ENCODE measurements around the gene ABLIM2.

DNA sequence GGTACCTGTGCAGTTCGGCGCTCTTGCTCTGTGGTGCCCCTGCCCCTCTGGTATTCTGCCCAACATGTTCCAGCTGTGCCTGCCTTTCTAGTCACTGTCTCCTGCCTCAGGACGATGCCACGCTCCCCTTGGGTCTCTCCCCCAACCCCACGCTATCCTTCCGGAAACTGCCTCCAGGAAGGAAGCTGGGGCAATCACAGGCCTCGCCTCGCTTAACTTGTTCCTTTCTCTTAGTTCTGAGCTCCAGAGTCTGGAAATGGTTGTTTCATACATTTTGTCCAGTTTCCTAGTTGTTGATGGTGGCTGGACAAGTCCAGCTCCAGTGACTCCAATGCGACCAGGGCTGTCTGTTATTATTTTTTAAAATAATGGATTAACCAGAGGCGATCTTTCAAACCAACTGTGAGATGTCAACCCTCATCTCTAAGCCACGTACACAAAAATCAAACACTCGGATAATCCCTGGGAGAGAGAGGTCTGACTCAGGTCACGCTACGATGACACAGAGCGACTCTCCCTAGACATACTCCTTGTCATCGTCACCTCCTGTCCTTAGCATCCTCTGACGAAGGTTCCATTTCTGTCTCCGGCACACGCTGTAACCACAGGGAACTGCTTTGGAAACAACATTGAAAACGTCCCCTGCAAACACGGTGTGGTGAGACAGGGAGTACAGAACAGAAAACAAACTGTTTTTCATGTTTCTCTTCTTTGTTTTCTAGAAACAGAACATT is 62.5 kb downstream of the ABLIM2 start:
- TF ChIP-seq HDAC2 (IDR thresholded peaks at IDR 0.05; ENCODE audit: borderline replicate concordance in 1 of 2, low read depth in 2 of 2, low read length in 2 of 2) (no peak), EGR1 (IDR thresholded peaks at IDR 0.05; ENCODE audit: borderline replicate concordance, low read depth, low read length) (no peak), POLR2A (IDR thresholded peaks at IDR 0.05; ENCODE audit: control extremely low read depth in 1 of 2, low read depth in 2 of 2, low read length in 2 of 2) (no peak), ASH2L (IDR thresholded peaks at IDR 0.05; ENCODE audit: low read length) (no peak)
- TF ChIP-seq, protein P1, sequence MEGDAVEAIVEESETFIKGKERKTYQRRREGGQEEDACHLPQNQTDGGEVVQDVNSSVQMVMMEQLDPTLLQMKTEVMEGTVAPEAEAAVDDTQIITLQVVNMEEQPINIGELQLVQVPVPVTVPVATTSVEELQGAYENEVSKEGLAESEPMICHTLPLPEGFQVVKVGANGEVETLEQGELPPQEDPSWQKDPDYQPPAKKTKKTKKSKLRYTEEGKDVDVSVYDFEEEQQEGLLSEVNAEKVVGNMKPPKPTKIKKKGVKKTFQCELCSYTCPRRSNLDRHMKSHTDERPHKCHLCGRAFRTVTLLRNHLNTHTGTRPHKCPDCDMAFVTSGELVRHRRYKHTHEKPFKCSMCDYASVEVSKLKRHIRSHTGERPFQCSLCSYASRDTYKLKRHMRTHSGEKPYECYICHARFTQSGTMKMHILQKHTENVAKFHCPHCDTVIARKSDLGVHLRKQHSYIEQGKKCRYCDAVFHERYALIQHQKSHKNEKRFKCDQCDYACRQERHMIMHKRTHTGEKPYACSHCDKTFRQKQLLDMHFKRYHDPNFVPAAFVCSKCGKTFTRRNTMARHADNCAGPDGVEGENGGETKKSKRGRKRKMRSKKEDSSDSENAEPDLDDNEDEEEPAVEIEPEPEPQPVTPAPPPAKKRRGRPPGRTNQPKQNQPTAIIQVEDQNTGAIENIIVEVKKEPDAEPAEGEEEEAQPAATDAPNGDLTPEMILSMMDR (IDR thresholded peaks at IDR 0.05; ENCODE audit: control extremely low read depth in 1 of 3, insufficient read depth in 1 of 3, low read depth in 1 of 3, low read length in 3 of 3) = no peak
- TF ChIP-seq, protein P2, sequence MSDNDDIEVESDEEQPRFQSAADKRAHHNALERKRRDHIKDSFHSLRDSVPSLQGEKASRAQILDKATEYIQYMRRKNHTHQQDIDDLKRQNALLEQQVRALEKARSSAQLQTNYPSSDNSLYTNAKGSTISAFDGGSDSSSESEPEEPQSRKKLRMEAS (IDR thresholded peaks at IDR 0.05) = no peak

Measured in H1 (cell line).